ACC112 (cell line): Measurements from ENCODE around the gene TMEM271.

Experiments
- H2AFZ ChIP-seq: fragments of 200-600 bp; sonication (generic); one replicate; pipeline ENCODE4 v1.6.0; 2017; ENCODE audit warnings: antibody characterized with exemption, low read length; ENCODE audit not compliant: unreplicated experiment
- H3K27ac ChIP-seq: fragments of 200-600 bp; sonication (generic); 2 replicates; pipeline ENCODE4 v1.5.1; 2014; ENCODE audit warnings: low read depth, mild to moderate bottlenecking, antibody characterized with exemption, low read length, moderate library complexity
- H3K27me3 ChIP-seq: fragments of 200-600 bp; sonication (generic); 2 replicates; pipeline ENCODE4 v1.6.1; 2014; ENCODE audit warnings: mild to moderate bottlenecking, antibody characterized with exemption, low read length, moderate library complexity, mixed read lengths; ENCODE audit not compliant: insufficient read depth
- H3K36me3 ChIP-seq: fragments of 200-600 bp; sonication (generic); 2 replicates; pipeline ENCODE4 v1.6.1; 2016; ENCODE audit warnings: mild to moderate bottlenecking, antibody characterized with exemption, low read length, moderate library complexity, mixed read lengths; ENCODE audit not compliant: insufficient read depth
- H3K4me1 ChIP-seq: fragments of 200-600 bp; sonication (generic); one replicate; pipeline ENCODE4 v1.6.1; 2016; ENCODE audit warnings: low read length, mixed read lengths; ENCODE audit not compliant: insufficient read depth, unreplicated experiment, control insufficient read depth
- H3K4me3 ChIP-seq: fragments of 200-600 bp; sonication (generic); 2 replicates; pipeline ENCODE4 v1.5.1; 2014; ENCODE audit warnings: mild to moderate bottlenecking, low read depth, low read length
- H3K79me2 ChIP-seq: fragments of 200-600 bp; sonication (generic); one replicate; pipeline ENCODE4 v1.6.0; 2016; ENCODE audit warnings: low read length; ENCODE audit not compliant: control insufficient read depth, unreplicated experiment, insufficient read depth

TMEM271 gene

DNA sequence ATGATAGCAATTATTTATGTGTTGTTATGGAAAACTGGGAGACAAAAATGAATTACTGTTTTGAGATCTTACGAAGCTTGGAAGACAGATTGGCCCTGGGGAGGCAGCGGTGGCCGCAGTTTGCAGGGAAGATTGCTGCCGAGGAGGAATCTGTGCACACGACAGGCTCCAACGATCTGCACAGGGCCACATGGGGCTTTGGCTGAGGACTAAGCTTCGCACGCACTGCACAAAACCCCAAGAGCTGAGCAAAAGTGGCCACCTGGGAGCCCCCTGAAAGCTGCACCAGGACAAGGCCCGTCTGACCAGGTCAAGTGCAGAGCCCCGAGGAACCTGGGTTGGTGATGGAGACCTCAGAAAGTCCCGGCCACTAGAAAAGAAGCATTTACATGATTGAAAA is 44.1 kb upstream of the TMEM271 start:
- peaks cover 22% of the 10 kb centered on the region for H3K27me3 ChIP-seq
- H3K79me2 ChIP-seq, result no peaks in the 10 kb centered on the region

GRCh38 chr4:617644-618641 is 41.8 kb upstream of the TMEM271 start:
- Histone ChIP-seq H3K4me1 (no peaks in the 10 kb centered on the region), H3K79me2 (no peaks in the 10 kb centered on the region), H3K4me3 (no peak overlapping the region), H2AFZ (no peak overlapping the region), H3K27ac (no peak overlapping the region), H3K36me3 (no peaks in the 10 kb centered on the region), H3K27me3 (peaks cover 28% of the 10 kb centered on the region)

More for the DNA sequence above, 44.1 kb upstream of the TMEM271 start:
- Histone ChIP-seq H3K36me3 (no peaks in the 10 kb centered on the region), H3K4me3 (no peak overlapping the region), H2AFZ (no peak overlapping the region), H3K27ac (no peak overlapping the region), H3K4me1 (no peaks in the 10 kb centered on the region)

DNA sequence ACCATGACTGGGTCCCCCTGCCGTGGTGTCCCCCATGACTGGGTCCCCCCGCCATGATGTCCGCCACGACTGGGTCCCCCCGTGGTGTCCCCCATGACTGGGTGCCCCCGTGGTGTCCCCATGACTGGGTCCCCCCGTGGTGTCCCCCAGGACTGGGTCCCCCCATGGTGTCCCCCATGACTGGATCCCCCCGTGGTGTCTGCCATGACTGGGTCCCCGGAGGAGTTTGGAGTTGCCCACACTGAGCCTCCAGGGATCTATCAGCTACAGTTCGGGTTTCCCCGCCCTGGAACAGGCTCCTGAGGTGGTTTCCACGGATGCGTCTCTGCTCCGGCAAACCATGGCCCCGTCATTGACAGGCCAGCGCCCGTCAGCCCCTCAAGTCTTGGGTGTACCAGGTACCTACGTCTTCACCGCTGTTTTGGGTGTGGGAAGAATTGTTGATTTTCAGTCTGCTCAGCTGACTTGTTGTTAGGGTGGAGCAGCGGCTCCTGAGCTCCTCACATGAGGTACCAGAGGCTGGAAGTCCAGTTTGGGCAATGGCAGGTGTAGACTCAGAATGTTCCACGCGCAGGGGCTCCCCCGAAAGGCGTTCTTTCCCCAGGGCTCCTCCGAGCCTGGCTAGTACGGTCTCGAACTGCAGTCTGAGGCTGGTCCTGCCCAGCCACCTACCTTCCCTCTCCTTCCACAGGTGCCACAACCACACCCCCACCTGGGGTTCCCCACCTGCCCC is 41.0 kb upstream of the TMEM271 start:
- no peak overlapping the region for H3K4me3 ChIP-seq
- H3K27me3 ChIP-seq, result peaks cover 29% of the 10 kb centered on the region
- no peak overlapping the region for H3K27ac ChIP-seq
- H2AFZ ChIP-seq, result no peak overlapping the region
- H3K79me2 ChIP-seq, result no peaks in the 10 kb centered on the region
- H3K36me3 ChIP-seq, result no peaks in the 10 kb centered on the region
- no peaks in the 10 kb centered on the region for H3K4me1 ChIP-seq

- no peaks in the 10 kb centered on the region for H3K4me1 ChIP-seq
- no peaks in the 10 kb centered on the region for H3K79me2 ChIP-seq
- no peak overlapping the region for H3K27ac ChIP-seq
Measured at GRCh38 chr4:616091-616490, 40.0 kb upstream of the TMEM271 start.

DNA sequence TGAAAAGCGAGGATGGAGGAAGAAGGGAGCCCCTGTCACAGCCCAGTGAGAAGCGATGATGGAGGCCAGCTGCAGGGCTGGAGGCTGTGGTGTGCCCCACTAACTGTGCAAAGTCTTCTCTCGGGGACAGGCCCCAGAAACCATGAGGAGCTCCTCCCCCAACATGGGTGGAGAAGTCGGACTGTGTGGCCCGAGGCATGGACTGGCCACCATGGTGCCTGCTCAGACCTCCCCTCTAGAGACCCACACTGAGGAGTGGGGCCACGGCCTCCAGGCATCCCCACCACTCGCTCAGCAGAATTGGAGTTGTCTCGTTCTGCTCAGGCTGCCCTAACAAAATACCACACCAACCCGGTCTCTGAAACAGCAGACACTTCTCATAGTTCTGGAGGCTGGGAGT is 37.0 kb upstream of the TMEM271 start:
- H2AFZ ChIP-seq, result no peak overlapping the region
- H3K4me3 ChIP-seq, result no peak overlapping the region
- H3K4me1 ChIP-seq, result peaks cover 7% of the 10 kb centered on the region
- H3K36me3 ChIP-seq, result no peaks in the 10 kb centered on the region
- H3K27me3 ChIP-seq, result peaks cover 28% of the 10 kb centered on the region
- no peaks in the 10 kb centered on the region for H3K79me2 ChIP-seq
- no peak overlapping the region for H3K27ac ChIP-seq

More at GRCh38 chr4:616091-616490, 40.0 kb upstream of the TMEM271 start:
- Histone ChIP-seq H3K27me3 (peaks cover 33% of the 10 kb centered on the region), H3K36me3 (no peaks in the 10 kb centered on the region), H3K4me3 (no peak overlapping the region), H2AFZ (no peak overlapping the region)

- H3K36me3 ChIP-seq, result no peaks in the 10 kb centered on the region
- peaks cover 7% of the 10 kb centered on the region for H3K4me1 ChIP-seq
- no peak overlapping the region for H3K27ac ChIP-seq
- H3K79me2 ChIP-seq, result no peaks in the 10 kb centered on the region
- H3K27me3 ChIP-seq, result peaks cover 30% of the 10 kb centered on the region
- H3K4me3 ChIP-seq, result no peak overlapping the region
- no peak overlapping the region for H2AFZ ChIP-seq
Measured at GRCh38 chr4:612749-613125, 36.6 kb upstream of the TMEM271 start.

GRCh38 chr4:612052-612748 is 36.1 kb upstream of the TMEM271 start:
- Histone ChIP-seq H3K27me3 (peaks cover 30% of the 10 kb centered on the region), H3K4me1 (peaks cover 7% of the 10 kb centered on the region), H3K36me3 (no peaks in the 10 kb centered on the region), H3K27ac (no peak overlapping the region), H3K4me3 (no peak overlapping the region), H2AFZ (no peak overlapping the region), H3K79me2 (no peaks in the 10 kb centered on the region)

DNA sequence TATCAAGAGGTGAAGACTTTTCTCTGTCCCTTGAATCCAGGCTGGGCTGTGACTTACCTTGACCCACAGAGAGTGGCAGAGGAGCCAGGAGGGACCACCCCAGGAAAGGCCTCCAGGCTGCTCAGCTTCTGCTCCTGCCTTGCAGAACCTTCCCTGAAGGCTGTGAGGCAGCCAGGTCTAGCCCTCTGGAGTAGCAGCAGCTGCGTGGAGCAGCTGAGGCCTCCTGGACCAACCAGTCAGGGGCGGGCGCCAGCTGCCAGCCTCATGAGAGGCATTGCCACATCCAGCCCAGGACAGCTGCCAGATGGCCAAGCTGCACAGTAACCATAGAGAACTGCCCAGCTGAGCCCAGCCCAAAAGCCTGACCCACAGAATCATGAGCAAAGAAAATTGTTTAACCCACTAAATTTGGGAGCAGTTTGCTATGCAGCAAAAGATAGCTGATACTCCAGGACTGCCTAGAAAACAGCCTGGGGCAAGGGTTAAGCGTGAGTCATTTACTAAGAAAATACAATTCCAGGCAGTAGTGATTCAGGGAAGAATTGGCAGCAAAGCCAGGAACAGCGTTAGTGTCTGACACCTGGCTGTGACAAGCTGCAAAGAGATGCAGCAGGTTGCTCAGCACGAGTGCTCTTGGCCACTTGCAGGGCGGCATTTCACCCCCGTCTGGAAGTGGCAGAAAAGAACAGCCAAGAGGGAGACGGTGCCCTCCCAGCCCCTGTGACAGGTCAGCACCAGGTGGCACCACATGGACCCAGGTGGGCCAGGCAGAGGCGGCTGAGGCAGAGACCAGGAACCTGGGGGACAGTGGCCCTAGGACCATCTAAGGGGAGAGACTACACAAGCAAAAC is 34.5 kb upstream of the TMEM271 start:
- Histone ChIP-seq H2AFZ (no peak overlapping the region), H3K4me1 (peaks cover 7% of the 10 kb centered on the region), H3K27ac (no peak overlapping the region), H3K4me3 (no peak overlapping the region), H3K27me3 (peaks cover 30% of the 10 kb centered on the region), H3K36me3 (no peaks in the 10 kb centered on the region), H3K79me2 (no peaks in the 10 kb centered on the region)

GRCh38 chr4:609400-610050 is 33.4 kb upstream of the TMEM271 start:
- peaks cover 19% of the 10 kb centered on the region; the same call in 1 of the 2 replicates for H3K27me3 ChIP-seq
- no peak overlapping the region for H2AFZ ChIP-seq
- H3K79me2 ChIP-seq, result no peaks in the 10 kb centered on the region
- H3K36me3 ChIP-seq, result no peaks in the 10 kb centered on the region
- no peak overlapping the region for H3K4me3 ChIP-seq
- peaks cover 7% of the 10 kb centered on the region for H3K4me1 ChIP-seq
- H3K27ac ChIP-seq, result no peak overlapping the region
